ENCODE measurements around the gene PHTF1.

PHTF1 gene

GRCh38 chr1:113701429-113701828, 57.9 kb downstream of the PHTF1 start:
- Mint-ChIP-seq H3K4me3 (no peak overlapping the region), H3K27ac (no peak overlapping the region), H3K4me1 (no peaks in the 10 kb centered on the region), H3K36me3 (peaks cover 19% of the 10 kb centered on the region), H3K9me3 (no peaks in the 10 kb centered on the region)
- ATAC-seq = no peak
- no peak for DNase-seq (ENCODE audit: low spot score in 2 of 2)

DNA sequence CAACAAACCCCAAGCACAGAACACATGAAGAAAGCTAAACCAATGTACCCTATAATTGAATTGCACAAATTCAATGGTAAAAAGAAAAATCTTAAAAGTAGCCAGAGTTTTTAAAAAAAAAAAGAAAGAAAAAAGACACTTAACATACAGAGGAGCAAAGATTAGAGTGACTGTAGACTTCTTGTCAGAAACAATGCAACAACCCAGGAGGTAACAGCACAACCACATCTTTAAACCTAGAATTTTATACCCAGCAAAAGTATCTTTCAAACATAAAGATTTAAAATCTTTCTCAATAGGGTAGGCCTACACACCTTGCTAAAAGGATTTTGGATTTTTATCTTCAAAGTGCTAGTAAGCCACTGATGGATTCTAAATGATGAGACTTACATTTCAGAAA, 64.4 kb downstream of the PHTF1 start:
- peaks cover 10% of the 10 kb centered on the region for H3K9me3 Mint-ChIP-seq
- H3K27ac Mint-ChIP-seq = no peak overlapping the region
- no peaks in the 10 kb centered on the region for H3K4me1 Mint-ChIP-seq
- H3K36me3 Mint-ChIP-seq = no peaks in the 10 kb centered on the region
- no peak overlapping the region for H3K4me3 Mint-ChIP-seq
- DNase-seq (ENCODE audit: low spot score in 2 of 2) (no peak), ATAC-seq (no peak)

DNA sequence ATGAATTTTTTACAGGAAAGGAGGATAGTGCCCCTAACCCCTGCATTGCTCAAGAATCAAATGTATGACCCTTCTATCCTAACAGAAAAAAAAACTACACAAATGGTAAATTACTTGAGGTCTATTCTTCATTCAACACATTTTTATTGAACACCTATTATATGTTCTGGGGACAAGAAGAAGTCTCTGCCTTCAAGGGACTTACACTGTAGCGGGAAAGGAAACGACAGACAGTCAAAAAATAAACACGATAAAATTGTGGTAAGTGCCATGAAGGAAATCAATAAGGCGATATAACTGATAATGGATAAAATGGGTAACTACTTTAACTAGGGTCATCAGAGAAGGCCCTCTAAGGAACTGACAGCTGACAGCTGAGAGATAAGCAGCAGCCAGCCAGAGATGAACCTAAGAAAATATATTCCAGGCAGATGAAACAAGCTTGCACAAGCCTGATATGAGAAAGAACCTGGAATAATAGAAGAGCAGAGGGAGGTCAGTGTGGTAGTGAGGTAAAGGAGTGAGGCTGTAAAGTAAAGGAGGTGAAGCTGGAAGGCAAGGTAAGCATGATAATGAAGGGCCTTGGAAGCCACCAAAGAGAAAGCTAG, 66.4 kb downstream of the PHTF1 start:
- DNase-seq (ENCODE audit: low spot score in 2 of 2) = no peak
- H3K4me1 Mint-ChIP-seq = no peaks in the 10 kb centered on the region
- no peaks in the 10 kb centered on the region for H3K36me3 Mint-ChIP-seq
- no peak for ATAC-seq
- H3K4me3 Mint-ChIP-seq = no peak overlapping the region
- no peak overlapping the region for H3K27ac Mint-ChIP-seq
- peaks cover 10% of the 10 kb centered on the region for H3K9me3 Mint-ChIP-seq

DNA sequence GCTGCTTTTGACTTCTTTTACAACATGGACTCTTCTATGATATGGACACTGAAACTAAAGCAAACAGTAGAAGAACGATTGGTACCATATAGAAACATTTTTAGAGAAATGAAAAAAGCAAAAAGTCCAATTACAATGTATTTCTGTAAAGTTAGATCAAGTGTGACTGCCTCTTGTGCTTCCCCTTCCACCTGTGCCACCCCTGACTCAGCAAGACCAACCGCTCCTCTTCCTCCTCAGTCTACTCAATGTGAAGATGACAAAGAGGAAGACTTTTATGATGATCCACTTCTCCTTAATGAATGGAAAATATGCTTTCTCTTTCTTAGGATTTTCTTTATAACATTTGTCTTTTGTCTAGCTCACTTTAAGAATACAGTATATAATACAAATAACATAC, 66.9 kb downstream of the PHTF1 start:
- Mint-ChIP-seq H3K4me3 (no peak overlapping the region), H3K4me1 (no peaks in the 10 kb centered on the region), H3K36me3 (no peaks in the 10 kb centered on the region), H3K27ac (no peak overlapping the region), H3K9me3 (peaks cover 10% of the 10 kb centered on the region)
- no peak for ATAC-seq
- DNase-seq (ENCODE audit: low spot score in 2 of 2) = no peak

GRCh38 chr1:113691184-113691583, 68.1 kb downstream of the PHTF1 start:
- H3K4me3 Mint-ChIP-seq = no peak overlapping the region
- H3K4me1 Mint-ChIP-seq = no peaks in the 10 kb centered on the region
- ATAC-seq (no peak), DNase-seq (ENCODE audit: low spot score in 2 of 2) (no peak)
- no peaks in the 10 kb centered on the region for H3K36me3 Mint-ChIP-seq
- no peak overlapping the region for H3K27ac Mint-ChIP-seq
- peaks cover 10% of the 10 kb centered on the region for H3K9me3 Mint-ChIP-seq

DNA sequence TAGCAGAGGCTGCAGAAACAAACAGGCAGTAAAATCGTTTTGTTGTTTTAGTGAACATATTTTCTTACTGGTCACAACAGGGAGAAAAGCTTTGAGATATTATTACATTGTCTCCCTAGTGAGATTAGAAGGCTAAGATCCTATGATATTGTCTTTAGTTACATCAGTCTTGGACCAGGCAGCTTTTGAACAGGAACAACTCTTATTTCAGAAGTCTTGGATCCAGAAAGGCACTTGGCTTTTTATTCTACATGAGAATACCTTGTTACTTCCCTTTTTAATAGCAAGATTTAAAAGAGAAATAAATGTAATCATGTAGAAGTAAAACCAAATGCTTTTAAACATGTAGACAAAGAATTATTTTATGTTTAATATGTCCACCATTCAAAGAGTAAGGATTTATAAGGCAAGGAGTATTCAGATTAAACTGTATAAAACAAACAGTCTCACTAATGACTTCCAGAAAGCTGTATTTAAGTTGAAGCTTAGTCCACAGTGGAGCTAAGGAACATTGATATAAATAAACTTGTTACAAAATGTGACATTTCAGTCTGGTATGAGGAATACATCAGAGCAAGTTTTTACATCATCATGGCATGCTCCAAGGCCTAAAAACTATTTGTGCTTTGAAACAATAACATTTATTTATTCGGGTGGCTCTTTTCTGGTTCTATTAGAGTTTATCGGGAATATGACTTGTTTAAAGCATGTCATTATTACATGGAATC, 72.2 kb downstream of the PHTF1 start:
- Mint-ChIP-seq H3K9me3 (no peaks in the 10 kb centered on the region), H3K4me1 (no peaks in the 10 kb centered on the region), H3K4me3 (no peak overlapping the region), H3K36me3 (no peaks in the 10 kb centered on the region), H3K27ac (no peak overlapping the region)
- no peak for DNase-seq (ENCODE audit: low spot score in 2 of 2)
- no peak for ATAC-seq

DNA sequence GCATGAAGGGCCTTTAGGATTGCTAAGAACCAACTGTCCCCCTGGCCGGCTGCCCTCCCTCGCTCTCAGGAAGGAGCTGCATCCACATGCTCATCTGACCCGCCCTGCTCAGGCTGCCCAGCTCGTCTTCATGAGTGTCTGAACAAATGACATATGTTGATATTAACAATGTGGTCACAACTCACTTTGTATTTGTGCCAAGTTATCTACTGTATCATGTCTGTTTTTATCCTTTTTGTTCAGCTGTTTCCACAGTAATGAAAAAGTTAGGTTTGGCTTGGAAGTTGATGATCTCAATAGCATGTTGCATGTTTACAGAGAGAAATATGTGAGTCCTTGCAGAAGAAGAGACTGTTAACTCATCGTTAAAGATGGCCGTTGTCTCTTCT, 75.1 kb downstream of the PHTF1 start:
- no peaks in the 10 kb centered on the region for H3K9me3 Mint-ChIP-seq
- peak overlapping the region; percentile 23 for H3K27ac Mint-ChIP-seq
- no peaks in the 10 kb centered on the region for H3K36me3 Mint-ChIP-seq
- DNase-seq (ENCODE audit: low spot score in 2 of 2) (no peak), ATAC-seq (no peak)
- H3K4me1 Mint-ChIP-seq = peaks cover 5% of the 10 kb centered on the region
- H3K4me3 Mint-ChIP-seq = no peak overlapping the region

GRCh38 chr1:113683384-113684152, 75.7 kb downstream of the PHTF1 start:
- Mint-ChIP-seq H3K9me3 (no peaks in the 10 kb centered on the region), H3K4me1 (peaks cover 5% of the 10 kb centered on the region), H3K4me3 (no peak overlapping the region), H3K36me3 (no peaks in the 10 kb centered on the region), H3K27ac (peak overlapping the region; percentile 23)
- no peak for ATAC-seq
- DNase-seq (ENCODE audit: low spot score in 2 of 2) = no peak

DNA sequence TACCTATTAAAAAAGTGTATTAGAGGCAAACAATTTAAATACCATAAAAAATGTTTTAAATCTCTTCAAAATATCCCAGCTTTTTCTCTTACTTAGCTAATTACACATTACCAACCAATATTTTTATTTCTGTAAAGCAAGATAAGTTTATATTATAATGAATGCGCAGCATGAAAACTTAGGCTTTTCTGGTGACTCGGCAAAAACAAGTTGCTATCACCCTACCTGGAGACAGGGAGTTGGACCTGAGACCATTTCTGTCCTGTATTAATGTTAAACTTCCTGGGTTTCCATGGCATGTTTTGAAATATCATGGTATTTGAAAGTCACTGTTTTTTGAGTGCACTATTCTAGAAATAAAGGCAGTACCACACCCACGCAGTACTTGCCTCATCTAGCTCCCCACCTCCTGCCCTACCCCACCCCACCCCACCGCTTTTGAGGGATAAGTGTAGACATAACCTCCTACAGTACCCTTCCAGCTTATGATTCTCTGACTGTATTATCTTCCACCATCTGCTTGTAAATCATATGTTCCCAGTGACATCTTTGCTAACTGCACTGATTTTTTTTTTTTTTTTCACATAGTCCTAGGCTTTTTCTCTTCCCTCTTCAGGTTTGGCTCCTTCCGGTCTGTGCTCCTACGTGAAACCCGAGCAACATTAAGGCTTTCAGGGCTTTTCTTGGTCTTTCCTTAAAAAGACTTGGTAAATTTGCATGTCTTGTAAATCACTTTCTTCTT, 77.5 kb downstream of the PHTF1 start:
- no peaks in the 10 kb centered on the region for H3K36me3 Mint-ChIP-seq
- no peak for DNase-seq (ENCODE audit: low spot score in 2 of 2)
- no peak overlapping the region for H3K27ac Mint-ChIP-seq
- H3K4me1 Mint-ChIP-seq = peaks cover 5% of the 10 kb centered on the region
- no peaks in the 10 kb centered on the region for H3K9me3 Mint-ChIP-seq
- H3K4me3 Mint-ChIP-seq = no peak overlapping the region
- ATAC-seq = no peak

DNA sequence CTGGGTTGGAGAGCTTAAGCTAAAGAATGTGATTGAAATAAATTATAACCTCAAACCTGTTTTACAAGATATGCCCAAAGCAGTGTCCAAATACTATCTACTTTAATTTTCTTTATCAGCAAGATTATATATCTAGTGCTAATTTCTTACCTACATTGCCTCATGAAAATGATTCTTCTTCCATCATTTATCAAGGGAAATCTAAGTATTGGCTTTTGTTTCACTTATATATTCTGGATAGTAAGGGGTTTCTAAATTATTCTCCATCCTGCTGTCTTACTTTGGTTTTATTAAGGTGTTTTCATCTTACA, 81.2 kb downstream of the PHTF1 start:
- ATAC-seq = no peak
- DNase-seq (ENCODE audit: low spot score in 2 of 2) = no peak
- peaks cover 5% of the 10 kb centered on the region for H3K4me1 Mint-ChIP-seq
- H3K36me3 Mint-ChIP-seq = no peaks in the 10 kb centered on the region
- no peak overlapping the region for H3K4me3 Mint-ChIP-seq
- no peaks in the 10 kb centered on the region for H3K9me3 Mint-ChIP-seq
- no peak overlapping the region for H3K27ac Mint-ChIP-seq

DNA sequence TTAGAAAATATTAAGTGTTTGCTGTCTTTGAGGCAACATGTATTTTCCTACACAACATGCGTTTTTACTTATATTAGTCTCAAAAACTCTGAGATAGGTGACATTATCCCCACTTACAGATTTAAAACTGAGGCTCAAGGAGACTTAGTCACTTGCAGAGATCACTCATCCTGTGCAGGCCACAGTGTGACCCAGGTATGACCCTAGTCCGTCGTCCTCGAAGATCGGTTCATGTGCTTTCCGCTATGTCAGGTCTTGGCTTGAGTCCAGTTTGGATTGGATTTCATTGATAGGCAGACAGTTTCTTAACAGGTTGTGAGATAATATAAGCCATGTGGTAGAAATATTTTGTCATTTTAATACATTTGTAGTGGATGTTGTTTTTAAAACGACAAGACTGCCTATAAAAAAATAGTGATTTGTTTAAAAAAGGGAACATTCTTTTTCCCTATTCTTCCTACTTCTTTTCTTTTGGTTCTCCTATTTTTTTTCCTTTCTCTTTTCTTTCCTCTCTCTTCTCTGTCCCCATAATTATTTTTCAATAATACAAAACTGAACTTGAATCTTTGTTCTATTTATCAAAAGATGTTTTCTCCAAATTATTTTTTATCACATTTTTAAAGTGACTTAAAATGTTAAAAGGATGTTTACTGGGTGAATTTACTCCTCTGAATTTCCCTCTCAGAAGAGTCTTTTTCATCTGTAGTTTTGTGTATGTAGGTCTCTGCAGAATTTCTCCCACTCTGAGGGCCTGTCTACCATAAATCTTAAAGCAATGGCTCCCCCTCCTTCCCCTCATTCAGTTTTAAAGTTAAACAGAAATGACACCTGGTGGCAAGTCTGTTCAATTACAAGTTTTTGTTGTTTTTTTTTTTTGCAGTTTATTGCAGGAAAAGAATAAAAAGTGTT, 81.8 kb downstream of the PHTF1 start:
- Mint-ChIP-seq H3K4me1 (peaks cover 5% of the 10 kb centered on the region), H3K4me3 (no peak overlapping the region), H3K27ac (no peak overlapping the region), H3K9me3 (no peaks in the 10 kb centered on the region), H3K36me3 (no peaks in the 10 kb centered on the region)
- no peak for DNase-seq (ENCODE audit: low spot score in 2 of 2)
- ATAC-seq = no peak

DNA sequence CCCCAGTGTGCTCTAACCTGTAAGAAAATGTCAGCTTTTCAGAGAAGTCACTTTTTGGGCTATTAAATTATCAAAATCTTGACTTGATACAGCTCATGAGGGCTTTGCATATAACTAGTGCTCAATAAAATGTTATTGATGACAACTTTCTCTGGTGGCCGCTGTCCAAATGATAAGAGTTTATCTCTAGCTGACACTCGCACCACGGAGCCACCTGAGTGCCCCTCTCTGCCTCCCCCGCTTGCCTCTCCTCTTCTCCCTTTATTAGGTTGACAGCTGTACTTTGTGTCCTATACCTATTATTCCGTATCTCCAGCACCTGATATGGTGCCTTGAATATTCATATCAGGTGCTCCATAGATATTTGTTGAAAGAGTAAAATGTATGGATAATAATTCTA, 82.8 kb downstream of the PHTF1 start:
- H3K4me1 Mint-ChIP-seq = peaks cover 5% of the 10 kb centered on the region
- no peak overlapping the region for H3K27ac Mint-ChIP-seq
- DNase-seq (ENCODE audit: low spot score in 2 of 2) (no peak), ATAC-seq (no peak)
- H3K9me3 Mint-ChIP-seq = no peaks in the 10 kb centered on the region
- H3K36me3 Mint-ChIP-seq = no peaks in the 10 kb centered on the region
- H3K4me3 Mint-ChIP-seq = no peak overlapping the region

DNA sequence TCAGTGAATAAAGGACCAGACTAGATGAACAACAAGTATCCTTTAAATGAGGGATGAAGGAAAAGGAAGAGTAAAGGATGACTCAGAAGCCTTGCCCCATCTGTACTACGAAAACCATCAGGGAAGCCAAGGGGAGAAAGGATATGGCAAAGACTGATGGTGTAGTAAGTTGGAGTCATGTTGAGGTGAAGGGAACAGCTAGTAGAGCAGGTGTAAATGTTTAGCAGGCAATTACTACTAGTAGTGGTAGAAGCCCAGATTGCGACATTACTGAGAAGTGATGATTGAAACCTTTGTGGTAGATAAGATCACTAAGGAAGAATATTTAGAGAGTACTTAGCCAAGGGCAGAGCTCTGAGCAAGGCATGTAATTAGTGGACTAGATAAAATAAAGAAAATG, 84.0 kb downstream of the PHTF1 start:
- Mint-ChIP-seq H3K27ac (peak overlapping the region; percentile 1), H3K4me3 (no peak overlapping the region), H3K36me3 (no peaks in the 10 kb centered on the region), H3K9me3 (no peaks in the 10 kb centered on the region), H3K4me1 (no peaks in the 10 kb centered on the region)
- DNase-seq (ENCODE audit: low spot score in 2 of 2) (no peak), ATAC-seq (no peak)

DNA sequence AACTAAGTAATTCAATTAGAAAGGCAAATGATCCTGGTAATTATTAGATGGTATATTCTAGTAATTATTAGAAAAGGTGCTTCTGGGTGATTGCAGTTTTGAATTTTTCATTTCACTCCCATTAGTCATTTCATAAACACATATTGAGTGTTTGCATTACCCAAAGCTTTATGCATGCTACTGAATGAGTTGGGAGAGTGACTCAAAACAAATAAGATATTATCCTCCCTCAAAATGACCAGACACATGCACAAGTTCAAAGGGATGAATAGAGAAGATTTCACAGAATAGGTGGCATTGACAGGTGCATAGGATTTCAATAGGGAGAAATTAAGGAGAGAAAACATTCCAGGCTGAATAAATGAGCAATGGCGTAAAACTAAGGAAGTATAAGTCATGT, 84.7 kb downstream of the PHTF1 start:
- DNase-seq (ENCODE audit: low spot score in 2 of 2) (no peak), ATAC-seq (peak; percentile 51)

GRCh38 chr1:113672491-113672890, 86.8 kb downstream of the PHTF1 start:
- Mint-ChIP-seq H3K27ac (no peak overlapping the region), H3K4me3 (no peak overlapping the region), H3K36me3 (no peaks in the 10 kb centered on the region), H3K9me3 (no peaks in the 10 kb centered on the region), H3K4me1 (no peaks in the 10 kb centered on the region)
- DNase-seq (ENCODE audit: low spot score in 2 of 2) = no peak
- no peak for ATAC-seq

More for the DNA sequence above, 84.7 kb downstream of the PHTF1 start:
- Mint-ChIP-seq H3K4me1 (no peaks in the 10 kb centered on the region), H3K27ac (peak overlapping the region; percentile 1), H3K4me3 (no peak overlapping the region), H3K9me3 (no peaks in the 10 kb centered on the region), H3K36me3 (no peaks in the 10 kb centered on the region)

All from stimulated activated effector memory CD8-positive, alpha-beta T cell treated with anti-CD3 and anti-CD28 coated beads, Interleukin-12 subunit alpha, Interleukin-12 subunit beta, amount 100 ng/mL, for 72 hours (primary cell).